OCI-LY7 (cell line): Measurements from ENCODE around the gene NCEH1. TPM values are rescaled to one million over a fixed set of nuclear protein-coding genes. Genes with fewer than 3 reads are reported as not detected.

Experiments
- BruUV-seq: library from RNA; stranded (reverse); fragments of 400-500 nt; replicated peaks from 2 replicates; lab custom pipeline; 2021; lab: Mats Ljungman, UMichigan
- CTCF ChIA-PET: fragments of 300-600 bp; sonication (Branson Sonifier 250); formaldehyde crosslinking; loops from one replicate; lab custom pipeline; 2022; ENCODE audit warnings: antibody characterized with exemption; ENCODE audit not compliant: unreplicated experiment; lab: Charles Lee
- POLR2A ChIA-PET: fragments of 300-600 bp; sonication (Branson Sonifier 250); formaldehyde crosslinking; loops from one replicate; lab custom pipeline; 2022; ENCODE audit warnings: antibody characterized with exemption; lab: Charles Lee
- DNase-seq: peaks from one replicate; pipeline ENCODE4 v3.0.0-alpha.2; 2015; ENCODE audit warnings: low spot score
- H2AFZ ChIP-seq: fragments of 200-600 bp; sonication (generic), shearing (Covaris generic); 2 replicates; pipeline ENCODE4 v1.6.1; 2014; ENCODE audit warnings: mild to moderate bottlenecking, antibody characterized with exemption, low read length, moderate library complexity
- H3K27ac ChIP-seq: fragments of 200-600 bp; sonication (generic); 2 replicates; pipeline ENCODE4 v1.5.1; 2014; ENCODE audit warnings: mixed run types, low read depth, mild to moderate bottlenecking, moderate library complexity, low read length, inconsistent platforms; ENCODE audit not compliant: poor library complexity, severe bottlenecking
- H3K36me3 ChIP-seq: fragments of 200-600 bp; sonication (generic); 2 replicates; pipeline ENCODE4 v1.6.1; 2014; ENCODE audit warnings: mild to moderate bottlenecking, antibody characterized with exemption, low read length, moderate library complexity, mixed read lengths; ENCODE audit not compliant: insufficient read depth
- H3K4me1 ChIP-seq: fragments of 200-600 bp; sonication (generic); 2 replicates; pipeline ENCODE4 v1.5.1; 2014; ENCODE audit warnings: mild to moderate bottlenecking, low read length; ENCODE audit not compliant: insufficient read depth, poor library complexity, severe bottlenecking
- H3K4me2 ChIP-seq: fragments of 200-600 bp; sonication (generic); 2 replicates; pipeline ENCODE4 v1.6.1; 2014; ENCODE audit warnings: mild to moderate bottlenecking, low read length
- H3K4me3 ChIP-seq: fragments of 200-600 bp; sonication (generic); 2 replicates; pipeline ENCODE4 v1.5.1; 2014; ENCODE audit warnings: mild to moderate bottlenecking, low read depth, low read length; ENCODE audit not compliant: poor library complexity, severe bottlenecking
- H3K79me2 ChIP-seq: fragments of 200-600 bp; sonication (generic); 2 replicates; pipeline ENCODE4 v1.6.1; 2016; ENCODE audit warnings: low read depth, mild to moderate bottlenecking, low read length, moderate library complexity, mixed read lengths; ENCODE audit not compliant: insufficient read depth
- H3K9me2 ChIP-seq: fragments of 200-600 bp; sonication (generic); 2 replicates; pipeline ENCODE4 v1.6.1; 2016; ENCODE audit warnings: mild to moderate bottlenecking, low read length, mixed read lengths; ENCODE audit not compliant: insufficient read depth
- H3K9me3 ChIP-seq: fragments of 200-600 bp; sonication (generic); 2 replicates; pipeline ENCODE4 v1.6.1; 2014; ENCODE audit warnings: mild to moderate bottlenecking, mixed run types, low read length, mixed read lengths
- H4K20me1 ChIP-seq: fragments of 200-600 bp; sonication (generic); 2 replicates; pipeline ENCODE4 v1.6.1; 2014; ENCODE audit warnings: mild to moderate bottlenecking, antibody characterized with exemption, low read length, moderate library complexity, mixed read lengths; ENCODE audit not compliant: insufficient read depth
- CTCF ChIP-seq: fragments of 200-600 bp; sonication (generic); conservative IDR thresholded peaks from 2 replicates; pipeline ENCODE4 v1.5.1; 2014; ENCODE audit warnings: mild to moderate bottlenecking, antibody characterized with exemption, low read length, moderate library complexity, mixed read lengths
- EZH2phosphoT487 ChIP-seq: fragments of 200-600 bp; sonication (generic); IDR thresholded peaks from 2 replicates; pipeline ENCODE4 v1.6.1; 2018; ENCODE audit warnings: low read depth, borderline replicate concordance, mild to moderate bottlenecking, mixed run types, antibody characterized with exemption, low read length, moderate library complexity, mixed read lengths
- intact Hi-C: fragments of 100-400 bp; cut with micrococcal nuclease; formaldehyde crosslinking; loops from one replicate; pipeline ENCODE4 v1.10.0; 2022; ENCODE audit not compliant: unreplicated experiment
- total RNA-seq, 2 experiments: library from RNA; depleted of rRNA in 1 of 2; stranded (reverse); fragments of >200 nt in 1 of 2; shearing (Covaris generic) in 1 of 2; gene quantifications; 2 replicates each; pipeline ENCODE4 v1.2.3, GENCODE V29; 2014 to 2022

NCEH1 gene
- total RNA-seq, 2 experiments from 2014 or later, result 2.7 to 8.2 TPM

- Histone ChIP-seq H2AFZ (peak within 1 kb of the TSS; percentile 99), H3K9me3 (no peaks in the 10 kb centered on the region), H3K36me3 (peaks cover 34% of the 10 kb centered on the region), H3K4me1 (peaks cover 24% of the 10 kb centered on the region), H3K4me2 (peak within 1 kb of the TSS; percentile 93), H3K27ac (peak within 1 kb of the TSS; percentile 82), H4K20me1 (no peaks in the 10 kb centered on the region; the same call in 1 of the 2 replicates), H3K9me2 (no peaks in the 10 kb centered on the region), H3K79me2 (peaks cover 49% of the 10 kb centered on the region), H3K4me3 (peak within 1 kb of the TSS; percentile 94)
- peak; percentile 78 for TF ChIP-seq CTCF
- TF ChIP-seq EZH2phosphoT487, result no peak
- ChIA-PET POLR2A (interaction anchor here (0.6 to 2.7 kb wide), 20 partner anchors 10 to 1736 kb away, joined by 3 to 11 read pairs (median 4); partner anchors contain the start of gene NCEH1), CTCF (interaction anchor here (1.0 kb wide), 1 partner anchor 13 kb away, joined by 3 read pairs; no protein-coding TSS in a partner anchor)
- peak; percentile 100 for DNase-seq
- intact Hi-C loops, result loop anchor here (1.0 to 2.0 kb wide), 2 partner anchors 40 to 77 kb away; partner anchors contain the start of gene NCEH1
- no TSS peak for BruUV-seq
These were observed 39.7 kb upstream of the NCEH1 start, which contains the start of gene ECT2 for GRCh38 chr3:172750368-172751174. ECT2 (plus strand) TSS chr3:172750726; CDS start chr3:172754531, 3,805 bp downstream.

- ChIA-PET CTCF (interaction anchor here (1.0 kb wide), 1 partner anchor 14 kb away, joined by 3 read pairs; no protein-coding TSS in a partner anchor), POLR2A (interaction anchor here (0.6 to 2.7 kb wide), 19 partner anchors 10 to 1735 kb away, joined by 3 to 11 read pairs (median 4); partner anchors contain the start of gene NCEH1)
- TSS peak; percentile 95 for BruUV-seq
- H3K9me2 ChIP-seq, result no peaks in the 10 kb centered on the region
- peaks cover 43% of the 10 kb centered on the region for H3K79me2 ChIP-seq
- no peaks in the 10 kb centered on the region; the same call in 1 of the 2 replicates for H4K20me1 ChIP-seq
- peak overlapping the region; percentile 99 for H2AFZ ChIP-seq
- H3K4me2 ChIP-seq, result peak overlapping the region; percentile 75
- DNase-seq, result no peak
- no peak for TF ChIP-seq CTCF
- no peak for TF ChIP-seq EZH2phosphoT487
- peaks cover 24% of the 10 kb centered on the region for H3K4me1 ChIP-seq
- intact Hi-C loops, result loop anchor here (1.0 to 2.0 kb wide), 2 partner anchors 39 to 77 kb away; partner anchors contain the start of gene NCEH1
- H3K36me3 ChIP-seq, result peaks cover 28% of the 10 kb centered on the region
- peak overlapping the region; percentile 48 for H3K27ac ChIP-seq
- H3K9me3 ChIP-seq, result no peaks in the 10 kb centered on the region
- peak overlapping the region; percentile 94 for H3K4me3 ChIP-seq
These were observed 39.2 kb upstream of the NCEH1 start for GRCh38 chr3:172750069-172750367.
